GM13977 (cell line): ENCODE results near the gene MYO18B.

Experiments
- DNase-seq: peaks from one replicate; pipeline ENCODE4 v3.0.0; 2012; ENCODE audit warnings: low spot score
- in situ Hi-C: fragments of 300-500 bp; cut with MboI; formaldehyde crosslinking; loops from one replicate; pipeline ENCODE4 v1.12.0; 2022; ENCODE audit warnings: low sequenced_read_pairs, low pct_unique_long_range_greater_than_20kb, mixed read lengths, inconsistent platforms; ENCODE audit not compliant: unreplicated experiment
- TF ChIP-seq, protein P1 (sequence below): IDR thresholded peaks from 2 replicates; pipeline ENCODE4 v1.5.1; 2012; ENCODE audit warnings: mild to moderate bottlenecking, control low read depth; ENCODE audit not compliant: insufficient read depth; ENCODE audit errors: extremely low read depth, missing control alignments

Gene MYO18B

GRCh38 chr22:25818541-25818940, 76.6 kb downstream of the MYO18B start:
- in situ Hi-C loops, result no loop called here
- no peak for DNase-seq
- TF ChIP-seq, protein P1, sequence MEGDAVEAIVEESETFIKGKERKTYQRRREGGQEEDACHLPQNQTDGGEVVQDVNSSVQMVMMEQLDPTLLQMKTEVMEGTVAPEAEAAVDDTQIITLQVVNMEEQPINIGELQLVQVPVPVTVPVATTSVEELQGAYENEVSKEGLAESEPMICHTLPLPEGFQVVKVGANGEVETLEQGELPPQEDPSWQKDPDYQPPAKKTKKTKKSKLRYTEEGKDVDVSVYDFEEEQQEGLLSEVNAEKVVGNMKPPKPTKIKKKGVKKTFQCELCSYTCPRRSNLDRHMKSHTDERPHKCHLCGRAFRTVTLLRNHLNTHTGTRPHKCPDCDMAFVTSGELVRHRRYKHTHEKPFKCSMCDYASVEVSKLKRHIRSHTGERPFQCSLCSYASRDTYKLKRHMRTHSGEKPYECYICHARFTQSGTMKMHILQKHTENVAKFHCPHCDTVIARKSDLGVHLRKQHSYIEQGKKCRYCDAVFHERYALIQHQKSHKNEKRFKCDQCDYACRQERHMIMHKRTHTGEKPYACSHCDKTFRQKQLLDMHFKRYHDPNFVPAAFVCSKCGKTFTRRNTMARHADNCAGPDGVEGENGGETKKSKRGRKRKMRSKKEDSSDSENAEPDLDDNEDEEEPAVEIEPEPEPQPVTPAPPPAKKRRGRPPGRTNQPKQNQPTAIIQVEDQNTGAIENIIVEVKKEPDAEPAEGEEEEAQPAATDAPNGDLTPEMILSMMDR, result no peak

- in situ Hi-C loops, result no loop called here
- DNase-seq, result no peak
- TF ChIP-seq, protein P1, result no peak
Measured at GRCh38 chr22:25822344-25822743, 80.4 kb downstream of the MYO18B start.

DNA sequence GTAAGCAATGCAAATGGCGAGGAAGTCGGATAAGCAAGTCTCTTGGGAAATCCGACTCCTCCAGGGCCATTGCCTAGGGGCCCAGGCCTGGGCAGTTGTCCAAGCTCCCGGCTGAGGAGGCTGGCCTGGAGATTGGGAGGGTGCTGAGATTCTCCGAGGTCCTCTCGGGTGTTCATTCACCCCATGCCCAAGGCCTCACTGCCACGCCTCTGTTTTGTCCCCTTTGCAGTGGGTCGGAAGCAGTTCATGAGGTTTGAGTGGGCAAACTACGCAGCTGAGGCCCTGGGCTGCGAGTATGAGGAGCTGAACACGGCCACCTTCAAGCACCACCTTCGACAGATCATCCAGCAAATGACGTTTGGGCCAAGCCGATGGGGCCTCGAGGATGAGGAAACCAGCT, 81.3 kb downstream of the MYO18B start:
- DNase-seq, result no peak
- in situ Hi-C loops, result no loop called here

GRCh38 chr22:25824828-25825423, 82.9 kb downstream of the MYO18B start:
- TF ChIP-seq, protein P1, result no peak
- no peak for DNase-seq
- in situ Hi-C loops, result no loop called here

More for the DNA sequence above, 81.3 kb downstream of the MYO18B start:
- TF ChIP-seq, protein P1, result no peak

DNA sequence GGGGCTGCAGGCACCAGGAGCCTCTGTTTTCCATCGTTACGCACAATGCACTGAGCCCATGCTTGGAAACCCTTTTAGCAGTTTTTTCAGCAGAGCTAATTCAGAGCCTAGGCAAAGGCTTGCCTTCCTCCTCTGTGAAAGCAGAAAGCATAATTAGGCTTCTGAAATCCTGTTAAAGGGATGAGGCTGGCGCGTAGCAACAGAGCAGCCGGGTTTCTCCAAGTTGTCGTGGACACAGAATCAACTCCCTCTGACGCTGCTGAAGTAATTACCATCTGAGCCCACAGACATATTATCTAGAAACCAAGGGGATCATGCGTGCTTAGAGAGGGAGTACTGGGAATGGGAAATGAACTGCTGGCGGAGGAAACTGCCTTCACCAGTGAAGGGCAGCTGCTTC, 85.4 kb downstream of the MYO18B start:
- TF ChIP-seq, protein P1, result no peak
- in situ Hi-C loops, result no loop called here
- no peak for DNase-seq

- no peak for DNase-seq
- TF ChIP-seq, protein P1, result no peak
- in situ Hi-C loops, result no loop called here
Measured at GRCh38 chr22:25828422-25828821, 86.4 kb downstream of the MYO18B start.

DNA sequence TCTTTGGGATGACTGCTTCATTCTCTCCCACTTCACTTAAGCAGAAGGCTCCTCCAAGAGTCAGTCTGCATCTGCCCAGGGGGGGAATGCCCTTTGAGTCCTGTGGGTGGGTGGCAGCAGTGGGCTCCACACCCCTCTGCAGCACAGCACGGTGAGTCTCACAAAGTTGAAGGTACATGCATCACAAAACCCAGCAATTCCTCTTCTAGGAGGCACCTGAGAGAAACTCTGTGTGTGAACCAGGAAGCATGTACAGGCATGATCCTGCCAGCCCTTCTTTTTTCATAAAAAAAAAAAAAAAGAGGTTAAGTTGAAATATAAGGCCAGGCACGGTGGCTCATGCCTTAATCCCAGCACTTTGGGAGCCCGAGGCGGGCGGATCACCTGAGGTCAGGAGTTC, 87.2 kb downstream of the MYO18B start:
- TF ChIP-seq, protein P1, result no peak
- in situ Hi-C loops, result no loop called here
- no peak for DNase-seq
